ENCODE results near the gene CABLES1.
"Not testable (repeated sequence)": the region's sequence is repeated elsewhere in the genome, so short reads cannot be mapped to it uniquely, and the experiment has no call there.

The CABLES1 gene

GRCh38 chr18:23237524-23238151 is 102.4 kb downstream of the CABLES1 start:
- no peak overlapping the region for H3K27ac ChIP-seq
- DNase-seq (ENCODE audit: low read depth, low spot score) = no peak

GRCh38 chr18:23238152-23238531 is 102.9 kb downstream of the CABLES1 start:
- DNase-seq (ENCODE audit: low read depth, low spot score) = no peak
- no peak overlapping the region for H3K27ac ChIP-seq

GRCh38 chr18:23238651-23239349 is 103.5 kb downstream of the CABLES1 start:
- DNase-seq (ENCODE audit: low read depth, low spot score) = no peak
- H3K27ac ChIP-seq = no peak overlapping the region

GRCh38 chr18:23239350-23239692 is 104.0 kb downstream of the CABLES1 start:
- H3K27ac ChIP-seq = no peak overlapping the region
- no peak for DNase-seq (ENCODE audit: low read depth, low spot score)

GRCh38 chr18:23239885-23240608 is 104.8 kb downstream of the CABLES1 start:
- no peak overlapping the region for H3K27ac ChIP-seq
- DNase-seq (ENCODE audit: low read depth, low spot score) = no peak

- no peak overlapping the region for H3K27ac ChIP-seq
- DNase-seq (ENCODE audit: low read depth, low spot score) = no peak
Measured at GRCh38 chr18:23240609-23240930, 105.3 kb downstream of the CABLES1 start.

- H3K27ac ChIP-seq; DNase-seq (ENCODE audit: low read depth, low spot score): not testable (repeated sequence)
Measured at GRCh38 chr18:23241833-23242496, 106.7 kb downstream of the CABLES1 start.

GRCh38 chr18:23243178-23243577 is 107.9 kb downstream of the CABLES1 start:
- no peak overlapping the region for H3K27ac ChIP-seq
- DNase-seq (ENCODE audit: low read depth, low spot score) = no peak

- DNase-seq (ENCODE audit: low read depth, low spot score) = no peak
- no peak overlapping the region for H3K27ac ChIP-seq
Measured at GRCh38 chr18:23243816-23244215, 108.5 kb downstream of the CABLES1 start.

- DNase-seq (ENCODE audit: low read depth, low spot score) = no peak
- no peak overlapping the region for H3K27ac ChIP-seq
Measured at GRCh38 chr18:23244401-23244800, 109.1 kb downstream of the CABLES1 start.

GRCh38 chr18:23245461-23245860 is 110.2 kb downstream of the CABLES1 start:
- DNase-seq (ENCODE audit: low read depth, low spot score) = no peak
- no peak overlapping the region for H3K27ac ChIP-seq

- H3K27ac ChIP-seq = no peak overlapping the region
- no peak for DNase-seq (ENCODE audit: low read depth, low spot score)
Measured at GRCh38 chr18:23247331-23247730, 112.0 kb downstream of the CABLES1 start.

- no peak overlapping the region for H3K27ac ChIP-seq
- no peak for DNase-seq (ENCODE audit: low read depth, low spot score)
Measured at GRCh38 chr18:23247896-23248295, 112.6 kb downstream of the CABLES1 start.

GRCh38 chr18:23248826-23249225 is 113.5 kb downstream of the CABLES1 start:
- no peak overlapping the region for H3K27ac ChIP-seq
- DNase-seq (ENCODE audit: low read depth, low spot score) = no peak

- no peak for DNase-seq (ENCODE audit: low read depth, low spot score)
- H3K27ac ChIP-seq = no peak overlapping the region
Measured at GRCh38 chr18:23249348-23249747, 114.1 kb downstream of the CABLES1 start.

GRCh38 chr18:23250893-23251656 is 115.8 kb downstream of the CABLES1 start:
- no peak for DNase-seq (ENCODE audit: low read depth, low spot score)
- H3K27ac ChIP-seq = no peak overlapping the region

- H3K27ac ChIP-seq = no peak overlapping the region
- no peak for DNase-seq (ENCODE audit: low read depth, low spot score)
Measured at GRCh38 chr18:23253630-23254029, 118.3 kb downstream of the CABLES1 start.

- H3K27ac ChIP-seq = no peak overlapping the region
- no peak for DNase-seq (ENCODE audit: low read depth, low spot score)
Measured at GRCh38 chr18:23257137-23257536, 121.9 kb downstream of the CABLES1 start.

GRCh38 chr18:23257686-23258565 is 122.6 kb downstream of the CABLES1 start:
- DNase-seq (ENCODE audit: low read depth, low spot score) = no peak
- H3K27ac ChIP-seq = no peak overlapping the region
